VCaP (cell line): ENCODE data around the gene COL4A3.

Source experiments
- H3K27ac ChIP-seq: fragments of 450-650 bp; 2 replicates; pipeline ENCODE4 v1.5.1; 2017
- TF ChIP-seq, protein P1 (sequence below): fragments of 450-650 bp; conservative IDR thresholded peaks from 2 replicates; pipeline ENCODE4 v1.5.1; 2017; ENCODE audit warnings: mild to moderate bottlenecking, moderate library complexity

The COL4A3 gene

GRCh38 chr2:227163998-227164762, at the start of gene COL4A3, which contains the start of gene COL4A4:
COL4A3 (plus strand) TSS chr2:227164624; CDS start chr2:227164727, 103 bp downstream.
COL4A4 (minus strand) TSS chr2:227164205; CDS start chr2:227147483, 16,722 bp downstream.
- TF ChIP-seq, protein P1, sequence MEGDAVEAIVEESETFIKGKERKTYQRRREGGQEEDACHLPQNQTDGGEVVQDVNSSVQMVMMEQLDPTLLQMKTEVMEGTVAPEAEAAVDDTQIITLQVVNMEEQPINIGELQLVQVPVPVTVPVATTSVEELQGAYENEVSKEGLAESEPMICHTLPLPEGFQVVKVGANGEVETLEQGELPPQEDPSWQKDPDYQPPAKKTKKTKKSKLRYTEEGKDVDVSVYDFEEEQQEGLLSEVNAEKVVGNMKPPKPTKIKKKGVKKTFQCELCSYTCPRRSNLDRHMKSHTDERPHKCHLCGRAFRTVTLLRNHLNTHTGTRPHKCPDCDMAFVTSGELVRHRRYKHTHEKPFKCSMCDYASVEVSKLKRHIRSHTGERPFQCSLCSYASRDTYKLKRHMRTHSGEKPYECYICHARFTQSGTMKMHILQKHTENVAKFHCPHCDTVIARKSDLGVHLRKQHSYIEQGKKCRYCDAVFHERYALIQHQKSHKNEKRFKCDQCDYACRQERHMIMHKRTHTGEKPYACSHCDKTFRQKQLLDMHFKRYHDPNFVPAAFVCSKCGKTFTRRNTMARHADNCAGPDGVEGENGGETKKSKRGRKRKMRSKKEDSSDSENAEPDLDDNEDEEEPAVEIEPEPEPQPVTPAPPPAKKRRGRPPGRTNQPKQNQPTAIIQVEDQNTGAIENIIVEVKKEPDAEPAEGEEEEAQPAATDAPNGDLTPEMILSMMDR = no peak
- peak within 1 kb of the TSS; percentile 86 for H3K27ac ChIP-seq

GRCh38 chr2:227115761-227116160, 48.7 kb upstream of the COL4A3 start:
- H3K27ac ChIP-seq = no peak overlapping the region

DNA sequence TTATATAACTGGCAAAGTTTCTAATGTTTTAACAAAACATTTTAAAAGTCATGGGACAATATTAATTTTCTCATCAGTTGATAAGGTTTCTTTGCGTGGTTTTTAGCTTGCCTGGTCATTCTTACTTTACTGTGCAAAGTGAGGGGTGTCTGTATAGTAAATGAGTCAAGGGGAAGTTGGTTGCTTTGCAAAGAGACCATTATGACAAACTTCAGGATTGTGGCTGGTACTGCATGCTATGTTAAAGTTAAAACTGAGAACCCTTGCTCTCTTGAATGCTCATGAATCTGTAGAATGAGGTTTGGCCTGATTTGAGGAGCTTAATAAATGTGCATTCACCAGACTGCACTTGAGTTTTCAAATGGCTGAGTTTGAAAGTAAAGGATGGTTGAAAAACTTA, 47.4 kb upstream of the COL4A3 start:
- no peak overlapping the region for H3K27ac ChIP-seq
- TF ChIP-seq, protein P1 = no peak

More at GRCh38 chr2:227115761-227116160, 48.7 kb upstream of the COL4A3 start:
- TF ChIP-seq, protein P1 = no peak

- no peak overlapping the region for H3K27ac ChIP-seq
- TF ChIP-seq, protein P1 = no peak
Observed at GRCh38 chr2:227117852-227118251, 46.6 kb upstream of the COL4A3 start.

- H3K27ac ChIP-seq = no peak overlapping the region
- TF ChIP-seq, protein P1 = no peak
Observed at GRCh38 chr2:227118353-227118752, 46.1 kb upstream of the COL4A3 start.

DNA sequence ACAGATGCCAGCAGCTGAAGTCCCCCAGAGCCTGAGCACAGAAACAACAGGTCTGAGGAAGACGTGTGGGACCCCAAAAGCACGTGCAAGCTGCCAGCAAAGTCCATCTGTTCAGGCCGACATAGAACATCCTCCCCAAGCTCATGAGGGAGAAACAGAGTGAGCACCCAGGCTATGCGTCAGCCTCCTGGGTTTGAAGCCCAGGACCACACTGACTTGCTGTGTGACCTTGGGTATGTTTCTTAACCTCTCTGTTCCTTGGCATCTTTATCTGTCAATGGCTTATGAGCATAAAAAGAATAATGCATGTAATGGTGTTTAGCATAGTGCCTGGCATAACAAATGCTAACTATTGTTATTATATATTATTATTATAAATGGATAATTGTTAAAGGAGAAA, 40.7 kb upstream of the COL4A3 start:
- no peak overlapping the region for H3K27ac ChIP-seq
- TF ChIP-seq, protein P1 = no peak

GRCh38 chr2:227124811-227125210, 39.6 kb upstream of the COL4A3 start:
- TF ChIP-seq, protein P1 = no peak
- no peak overlapping the region for H3K27ac ChIP-seq
